Activated T-helper 1 cell treated with anti-CD3 and anti-CD28 coated beads, Interleukin-12 subunit alpha, Interleukin-12 subunit beta, Interleukin-2, Interleukin-4 antibody, amounts not matched to agents 30 ng/mL and 10 ng/mL and 1 ng/mL, durations not matched to agents 14 hours and 24 hours and 36 hours (primary cell): ENCODE results near the gene UAP1L1. TPM values are rescaled to one million over a fixed set of nuclear protein-coding genes. Genes with fewer than 3 reads are reported as not detected.
A peak's percentile ranks its signal among the peaks of the same experiment; 100 is the strongest.

ENCODE experiments used
- DNase-seq: peaks from one replicate; pipeline ENCODE4 v3.0.0; 2021; ENCODE audit warnings: low spot score
- H3K27ac Mint-ChIP-seq: one replicate; pipeline ENCODE4 v1.8.0; 2021; ENCODE audit warnings: mild to moderate bottlenecking, mixed read lengths
- H3K27me3 Mint-ChIP-seq: one replicate; pipeline ENCODE4 v1.8.0; 2022; ENCODE audit warnings: mild to moderate bottlenecking, moderate library complexity, mixed read lengths; ENCODE audit not compliant: insufficient read depth
- H3K36me3 Mint-ChIP-seq: one replicate; pipeline ENCODE4 v1.8.0; 2021; ENCODE audit warnings: low read depth, mixed read lengths
- H3K4me1 Mint-ChIP-seq: one replicate; pipeline ENCODE4 v1.8.0; 2021; ENCODE audit warnings: low read depth, mixed read lengths
- H3K4me3 Mint-ChIP-seq: one replicate; pipeline ENCODE4 v1.8.0; 2021; ENCODE audit warnings: mild to moderate bottlenecking, moderate library complexity, mixed read lengths
- H3K9me3 Mint-ChIP-seq: one replicate; pipeline ENCODE4 v1.8.0; 2021; ENCODE audit warnings: mixed read lengths
- intact Hi-C: fragments of 100-400 bp; cut with micrococcal nuclease; formaldehyde crosslinking; loops from one replicate; pipeline ENCODE4 v1.15.1; 2024
- total RNA-seq: library from RNA; stranded (reverse); gene quantifications from 2 replicates; pipeline ENCODE4 v1.2.3, GENCODE V29; 2022

UAP1L1 gene
- total RNA-seq, 1 donor from 2014 or later = 14.9 TPM

DNA sequence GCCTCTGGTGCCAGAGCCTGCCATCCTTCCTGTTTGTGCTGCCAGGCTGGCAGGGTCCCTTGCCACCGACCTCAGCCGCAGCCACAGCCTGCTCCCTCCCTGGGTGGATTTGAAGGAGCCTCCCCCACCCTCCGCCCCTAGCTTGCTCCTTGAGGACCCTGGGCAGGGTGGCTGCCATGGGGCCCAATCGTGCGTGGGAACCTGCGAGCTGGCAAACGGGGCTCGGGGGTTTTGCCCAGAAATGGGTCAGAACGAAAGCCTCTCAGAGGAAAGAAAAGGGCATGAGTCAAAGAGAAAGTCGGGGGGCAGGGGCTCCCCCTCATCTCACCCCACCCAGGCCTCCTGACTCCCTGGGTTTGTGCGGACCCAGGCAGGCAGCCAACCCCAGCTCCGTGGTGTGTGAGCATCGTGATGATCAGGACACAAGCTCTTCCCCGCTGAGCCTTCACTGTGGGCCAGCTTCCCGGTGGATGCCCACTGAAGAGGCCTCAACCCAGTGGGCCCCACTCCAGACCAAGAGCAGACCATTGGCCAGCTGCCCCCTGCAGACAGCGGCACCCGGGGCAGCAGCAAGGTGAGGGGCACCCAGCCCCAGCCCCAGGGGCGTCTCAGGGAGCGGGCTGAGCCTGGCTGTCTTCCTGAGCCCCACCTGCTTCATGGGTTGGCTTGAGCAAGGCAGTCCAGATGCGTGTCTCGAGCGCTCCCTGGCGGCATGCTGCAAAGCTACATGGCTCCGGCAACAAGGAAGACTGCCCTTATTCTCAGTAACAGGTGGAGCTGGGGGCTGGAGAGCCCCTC lies 42.4 kb upstream of the UAP1L1 start:
- H3K27me3 Mint-ChIP-seq = no peaks in the 10 kb centered on the region
- H3K36me3 Mint-ChIP-seq = peaks cover 2% of the 10 kb centered on the region
- H3K27ac Mint-ChIP-seq = peak overlapping the region; percentile 87
- peaks cover 29% of the 10 kb centered on the region for H3K4me1 Mint-ChIP-seq
- no peaks in the 10 kb centered on the region for H3K9me3 Mint-ChIP-seq
- H3K4me3 Mint-ChIP-seq = peak overlapping the region; percentile 67
- intact Hi-C loops = loop anchor here (1.0 to 2.0 kb wide), 6 partner anchors 31 to 248 kb away; partner anchors contain the start of genes AJM1, EDF1 and PAXX
- peak; percentile 79 for DNase-seq

DNA sequence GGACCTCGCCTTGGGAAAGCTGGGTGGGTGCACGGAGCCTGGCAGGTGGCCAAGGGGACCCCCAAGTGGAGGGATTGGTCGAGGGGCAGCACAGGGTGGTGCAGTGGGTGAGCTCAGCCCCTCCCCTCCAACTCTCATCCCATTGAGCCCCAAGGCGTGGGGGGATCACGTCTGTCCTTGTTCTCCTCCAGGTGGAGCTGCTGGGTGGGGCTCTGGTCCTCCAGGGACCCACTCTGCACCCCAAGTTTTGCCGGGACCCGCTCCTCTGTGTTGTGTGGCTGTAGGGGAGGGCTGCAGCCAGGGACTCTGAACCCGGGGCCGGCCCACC lies 41.8 kb upstream of the UAP1L1 start:
- Mint-ChIP-seq H3K4me1 (peaks cover 27% of the 10 kb centered on the region), H3K27ac (peak overlapping the region; percentile 87), H3K27me3 (no peaks in the 10 kb centered on the region), H3K9me3 (no peaks in the 10 kb centered on the region), H3K36me3 (peaks cover 2% of the 10 kb centered on the region), H3K4me3 (no peak overlapping the region)
- no peak for DNase-seq
- intact Hi-C loops = loop anchor here (1.0 to 2.0 kb wide), 6 partner anchors 31 to 248 kb away; partner anchors contain the start of genes AJM1, EDF1 and PAXX

DNA sequence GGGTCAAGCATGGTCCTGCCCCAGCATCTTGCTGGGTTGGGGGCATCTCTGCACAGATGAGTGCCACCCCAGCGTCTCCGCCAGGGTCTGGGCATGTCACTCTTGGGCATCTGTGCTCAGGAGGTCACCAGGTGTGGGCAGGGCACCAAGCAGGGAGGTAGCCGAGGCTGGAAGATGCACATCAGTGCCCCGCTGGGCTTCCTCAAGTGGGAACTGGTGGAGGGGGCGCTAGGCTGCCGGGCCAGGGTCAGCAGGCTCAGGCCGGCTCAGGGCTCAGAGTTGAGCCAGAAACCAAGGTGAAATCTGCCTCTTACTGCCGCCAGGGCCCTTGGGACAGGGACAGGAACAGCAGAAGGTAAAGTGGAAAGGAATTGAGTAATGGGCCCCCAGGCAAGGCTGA lies 41.4 kb upstream of the UAP1L1 start:
- no peaks in the 10 kb centered on the region for H3K9me3 Mint-ChIP-seq
- H3K4me3 Mint-ChIP-seq = no peak overlapping the region
- peaks cover 23% of the 10 kb centered on the region for H3K4me1 Mint-ChIP-seq
- no peak for DNase-seq
- no peak overlapping the region for H3K27ac Mint-ChIP-seq
- H3K36me3 Mint-ChIP-seq = peaks cover 2% of the 10 kb centered on the region
- intact Hi-C loops = loop anchor here (1.0 to 2.0 kb wide), 6 partner anchors 32 to 249 kb away; partner anchors contain the start of genes AJM1, EDF1 and PAXX
- no peaks in the 10 kb centered on the region for H3K27me3 Mint-ChIP-seq

DNA sequence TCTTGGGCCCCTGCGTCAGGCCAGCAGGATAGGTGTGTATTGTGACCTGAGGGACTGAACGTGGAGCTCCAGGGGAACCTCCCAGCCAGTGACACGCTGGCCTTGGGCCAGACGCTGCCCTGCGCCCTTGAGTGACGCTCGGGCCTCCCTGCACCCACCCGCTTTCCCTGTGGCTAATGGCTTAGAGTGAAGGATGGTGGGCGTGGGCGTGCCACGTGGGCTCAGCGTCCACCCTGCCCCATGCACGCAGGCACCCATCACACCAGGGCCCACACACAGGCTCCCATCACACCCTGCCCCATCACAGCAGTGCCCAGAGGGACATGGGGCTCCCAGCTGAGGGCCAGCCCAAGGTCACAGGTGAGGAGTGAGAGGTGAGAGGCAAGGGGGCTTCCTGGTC lies 40.3 kb upstream of the UAP1L1 start:
- Mint-ChIP-seq H3K27ac (no peak overlapping the region), H3K4me1 (peaks cover 23% of the 10 kb centered on the region), H3K9me3 (no peaks in the 10 kb centered on the region), H3K27me3 (no peaks in the 10 kb centered on the region), H3K4me3 (no peak overlapping the region), H3K36me3 (peaks cover 2% of the 10 kb centered on the region)
- intact Hi-C loops = no loop called here
- DNase-seq = no peak

DNA sequence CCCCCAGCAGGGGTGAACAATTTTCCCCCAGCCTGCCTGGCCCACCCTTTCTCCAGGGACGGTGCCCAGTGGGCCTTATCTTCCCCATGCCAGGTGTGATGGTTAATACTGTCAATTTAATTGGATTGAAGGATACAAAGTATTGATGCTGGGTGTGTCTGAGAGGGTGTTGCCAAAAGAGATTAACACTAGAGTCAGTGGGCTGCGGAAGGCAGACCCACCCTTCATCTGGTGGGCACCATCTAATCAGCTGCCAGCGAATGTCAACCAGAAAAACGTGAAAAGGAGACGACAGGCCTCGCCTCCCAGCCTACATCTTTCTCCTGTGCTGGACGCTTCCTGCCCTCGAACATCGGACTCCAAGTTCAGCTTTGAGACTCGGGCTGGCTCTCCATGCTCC lies 39.8 kb upstream of the UAP1L1 start:
- H3K27ac Mint-ChIP-seq = no peak overlapping the region
- no peaks in the 10 kb centered on the region for H3K27me3 Mint-ChIP-seq
- no peak overlapping the region for H3K4me3 Mint-ChIP-seq
- peaks cover 2% of the 10 kb centered on the region for H3K36me3 Mint-ChIP-seq
- intact Hi-C loops = no loop called here
- peaks cover 23% of the 10 kb centered on the region for H3K4me1 Mint-ChIP-seq
- DNase-seq = no peak
- no peaks in the 10 kb centered on the region for H3K9me3 Mint-ChIP-seq

DNA sequence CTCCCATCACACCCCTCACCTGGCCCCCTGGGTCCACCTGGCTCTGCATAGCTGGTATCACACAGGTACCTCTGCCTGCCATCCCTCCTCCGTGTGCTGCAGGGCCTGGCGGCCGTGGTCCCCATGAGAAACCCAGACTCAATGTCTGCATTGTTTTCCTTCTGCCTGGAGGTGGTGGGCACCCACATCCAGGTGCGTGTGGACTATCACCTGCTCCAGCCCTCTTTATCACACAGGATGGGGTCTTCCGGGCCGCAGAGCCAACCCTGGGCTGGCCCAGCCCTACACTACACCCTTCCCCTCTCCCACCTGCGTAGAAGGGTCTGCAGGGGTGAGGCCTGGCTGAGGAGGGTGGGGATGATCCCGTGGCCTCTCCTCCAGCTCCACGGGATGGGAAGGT lies 38.4 kb upstream of the UAP1L1 start:
- intact Hi-C loops = no loop called here
- peaks cover 12% of the 10 kb centered on the region for H3K4me1 Mint-ChIP-seq
- H3K27me3 Mint-ChIP-seq = peaks cover 1% of the 10 kb centered on the region
- DNase-seq = no peak
- no peak overlapping the region for H3K27ac Mint-ChIP-seq
- H3K36me3 Mint-ChIP-seq = peaks cover 2% of the 10 kb centered on the region
- no peaks in the 10 kb centered on the region for H3K9me3 Mint-ChIP-seq
- H3K4me3 Mint-ChIP-seq = no peak overlapping the region

GRCh38 chr9:137039611-137040366 lies 37.5 kb upstream of the UAP1L1 start:
- H3K27ac Mint-ChIP-seq = no peak overlapping the region
- H3K4me3 Mint-ChIP-seq = no peak overlapping the region
- H3K4me1 Mint-ChIP-seq = peaks cover 8% of the 10 kb centered on the region

DNA sequence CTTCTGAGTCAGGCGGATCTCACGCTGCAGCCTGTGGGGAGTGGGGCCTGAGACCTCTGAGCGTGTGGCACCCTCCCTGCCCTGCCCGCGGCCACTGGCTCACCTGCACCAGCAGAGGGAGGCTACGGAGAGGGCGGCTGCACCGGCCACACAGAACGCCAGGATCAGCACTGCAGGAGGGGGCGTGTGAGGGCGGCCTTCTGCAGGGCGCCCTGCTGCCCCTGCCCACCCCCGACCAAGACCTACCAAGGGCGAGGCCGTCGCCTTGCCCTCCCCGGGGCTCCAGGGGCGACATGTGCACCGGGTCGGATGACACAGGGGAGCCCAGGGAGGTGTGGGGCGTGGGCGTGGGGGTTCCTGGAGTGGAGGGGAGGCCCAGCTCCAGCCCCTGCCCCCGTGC lies 36.7 kb upstream of the UAP1L1 start:
- Mint-ChIP-seq H3K4me3 (no peak overlapping the region), H3K36me3 (peaks cover 2% of the 10 kb centered on the region)
- intact Hi-C loops = no loop called here

More at GRCh38 chr9:137039611-137040366, 37.5 kb upstream of the UAP1L1 start:
- Mint-ChIP-seq H3K36me3 (peaks cover 2% of the 10 kb centered on the region), H3K9me3 (no peaks in the 10 kb centered on the region), H3K27me3 (peaks cover 1% of the 10 kb centered on the region)
- intact Hi-C loops = no loop called here
- no peak for DNase-seq

GRCh38 chr9:137041124-137041523 lies 36.2 kb upstream of the UAP1L1 start:
- no peak overlapping the region for H3K4me3 Mint-ChIP-seq
- intact Hi-C loops = no loop called here

More for the DNA sequence above, 36.7 kb upstream of the UAP1L1 start:
- no peak for DNase-seq
- Mint-ChIP-seq H3K27me3 (peaks cover 1% of the 10 kb centered on the region), H3K4me1 (peaks cover 5% of the 10 kb centered on the region), H3K9me3 (no peaks in the 10 kb centered on the region), H3K27ac (no peak overlapping the region)

GRCh38 chr9:137042751-137043727 lies 34.3 kb upstream of the UAP1L1 start:
- H3K4me3 Mint-ChIP-seq = no peak overlapping the region
- H3K9me3 Mint-ChIP-seq = no peaks in the 10 kb centered on the region
- peaks cover 5% of the 10 kb centered on the region for H3K4me1 Mint-ChIP-seq
- intact Hi-C loops = no loop called here
- peaks cover 12% of the 10 kb centered on the region for H3K27me3 Mint-ChIP-seq
- H3K27ac Mint-ChIP-seq = no peak overlapping the region
- peaks cover 2% of the 10 kb centered on the region for H3K36me3 Mint-ChIP-seq
- DNase-seq = no peak

More at GRCh38 chr9:137041124-137041523, 36.2 kb upstream of the UAP1L1 start:
- no peak overlapping the region for H3K27ac Mint-ChIP-seq
- H3K27me3 Mint-ChIP-seq = peaks cover 1% of the 10 kb centered on the region
- no peak for DNase-seq
- peaks cover 2% of the 10 kb centered on the region for H3K36me3 Mint-ChIP-seq
- peaks cover 5% of the 10 kb centered on the region for H3K4me1 Mint-ChIP-seq
- H3K9me3 Mint-ChIP-seq = no peaks in the 10 kb centered on the region

GRCh38 chr9:137044037-137044436 lies 33.3 kb upstream of the UAP1L1 start:
- intact Hi-C loops = no loop called here
- peaks cover 14% of the 10 kb centered on the region for H3K27me3 Mint-ChIP-seq
- H3K9me3 Mint-ChIP-seq = no peaks in the 10 kb centered on the region
- H3K36me3 Mint-ChIP-seq = no peaks in the 10 kb centered on the region
- H3K4me3 Mint-ChIP-seq = no peak overlapping the region
- H3K4me1 Mint-ChIP-seq = peaks cover 5% of the 10 kb centered on the region
- H3K27ac Mint-ChIP-seq = no peak overlapping the region
- DNase-seq = no peak

DNA sequence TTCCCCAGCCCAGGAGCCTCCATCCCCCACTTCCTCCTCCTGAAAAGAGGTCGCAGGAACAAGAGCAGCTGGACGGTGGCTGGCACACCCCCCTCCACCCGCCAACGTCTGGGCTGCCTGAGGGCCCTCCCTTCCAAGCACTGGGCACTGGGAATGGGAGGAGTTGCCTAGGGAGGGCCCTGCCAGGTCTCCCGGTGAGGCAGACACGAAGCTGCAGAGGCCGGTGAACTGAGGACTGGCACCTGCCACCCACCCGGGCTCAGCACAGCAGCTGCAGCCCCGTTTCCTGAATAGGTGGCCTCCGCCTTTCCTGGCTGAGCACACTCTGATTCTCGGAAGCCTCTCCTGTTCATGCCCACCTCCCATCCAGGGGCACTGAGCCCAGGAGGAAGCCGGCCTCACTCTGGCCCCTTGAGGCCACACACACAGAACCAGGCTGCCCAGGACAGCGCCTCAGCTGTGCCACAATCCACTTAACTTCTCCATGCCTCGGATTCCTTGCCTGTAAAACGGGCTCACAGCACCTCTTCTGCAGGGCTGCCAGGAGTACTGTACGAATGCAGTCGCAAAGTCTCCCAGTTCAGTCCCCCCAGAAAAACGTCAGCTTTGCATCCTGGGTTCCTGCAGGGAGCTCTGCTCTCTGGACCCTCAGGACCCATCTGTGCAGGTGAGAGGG lies 32.7 kb upstream of the UAP1L1 start:
- no peak overlapping the region for H3K27ac Mint-ChIP-seq
- intact Hi-C loops = loop anchor here (5.0 kb wide), 3 partner anchors 83 to 198 kb away; partner anchors contain the start of genes PHPT1 and TUBB4B

More for the DNA sequence above, 32.7 kb upstream of the UAP1L1 start:
- H3K27me3 Mint-ChIP-seq = peaks cover 17% of the 10 kb centered on the region
- H3K36me3 Mint-ChIP-seq = no peaks in the 10 kb centered on the region
- peaks cover 5% of the 10 kb centered on the region for H3K4me1 Mint-ChIP-seq
- no peak for DNase-seq
- no peaks in the 10 kb centered on the region for H3K9me3 Mint-ChIP-seq
- H3K4me3 Mint-ChIP-seq = peak overlapping the region; percentile 77
